GM19438 (cell line): ENCODE results near the gene RBM47.
"Not testable (repeated sequence)": the region's sequence is repeated elsewhere in the genome, so short reads cannot be mapped to it uniquely, and the experiment has no call there.

Experiments used
- ATAC-seq: cut with Tn5 transposase; IDR thresholded peaks from one replicate; pipeline ENCODE4 v1.9.1; 2021; ENCODE audit warnings: low read depth; ENCODE audit not compliant: unreplicated experiment

Gene RBM47

DNA sequence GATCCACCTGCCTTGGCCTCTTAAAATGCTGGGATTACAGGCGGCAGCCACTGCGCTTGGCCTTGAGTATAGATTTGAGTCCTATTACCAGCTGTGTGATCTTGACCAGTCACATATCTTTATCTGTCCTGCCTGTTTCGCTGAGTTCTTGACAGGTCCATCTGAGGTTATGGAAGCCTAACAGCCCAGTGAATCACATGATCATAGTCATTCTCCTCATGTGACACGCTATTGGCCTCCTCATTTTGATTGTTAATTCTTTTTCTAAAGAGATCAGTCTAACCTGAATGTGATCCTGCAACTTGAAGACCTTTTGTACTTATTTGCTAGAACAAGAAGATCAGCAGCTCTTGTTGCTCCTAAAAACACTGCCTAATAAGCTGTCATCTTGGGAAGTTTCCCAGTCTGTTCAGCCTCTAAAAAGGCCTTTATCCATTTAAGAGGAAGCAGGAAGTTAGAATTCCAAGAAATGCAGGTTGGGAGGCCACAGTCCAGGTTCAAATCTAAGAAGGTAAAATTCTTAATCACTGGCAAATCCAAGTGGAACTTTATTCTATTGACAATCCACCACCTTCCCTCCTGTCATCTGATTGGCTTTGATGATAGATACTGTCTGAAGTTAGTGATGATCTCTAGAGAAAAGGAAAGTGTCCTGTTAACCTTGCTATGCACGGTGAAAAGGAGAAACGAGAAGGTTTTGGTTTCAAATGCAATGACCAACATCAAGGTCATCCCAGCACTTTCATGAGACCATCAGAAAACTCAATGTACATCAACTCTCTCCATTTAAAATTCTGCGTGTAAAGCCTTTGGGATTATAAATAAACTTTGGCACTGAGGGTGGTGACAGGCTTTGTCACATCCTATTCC is 207.6 kb downstream of the RBM47 start:
- no peak for ATAC-seq

DNA sequence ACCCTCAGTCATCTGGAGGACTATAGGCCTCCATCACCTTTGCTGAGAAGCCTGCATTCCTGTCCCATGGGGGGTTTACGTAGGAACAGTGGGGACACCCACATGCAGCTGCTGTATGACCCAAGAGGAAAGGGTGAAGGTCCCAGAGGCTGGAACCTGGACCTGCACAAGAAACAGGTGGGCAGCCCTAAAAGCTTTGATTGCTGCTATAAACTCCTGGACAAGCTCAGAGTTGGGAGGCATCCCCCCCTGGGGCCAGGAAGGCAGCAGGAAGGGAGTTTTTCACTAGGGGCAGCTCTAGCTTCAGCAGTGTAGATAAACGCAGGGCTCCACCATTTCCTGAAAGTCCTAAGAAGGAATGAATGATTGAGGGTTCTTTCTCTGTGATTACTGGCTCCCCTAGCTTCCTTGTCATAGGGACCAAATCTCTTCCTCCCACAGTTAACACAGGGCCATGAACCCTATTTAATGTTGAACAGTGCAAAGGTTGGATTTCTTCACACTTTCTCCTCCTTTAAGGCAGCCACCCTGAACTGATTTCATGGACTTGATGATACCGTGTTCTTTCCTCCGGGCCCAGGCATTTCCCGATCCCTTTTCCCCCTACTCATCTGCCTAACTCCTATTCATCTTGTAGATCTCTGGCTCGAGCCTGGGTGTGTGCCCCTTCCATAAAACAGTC is 210.3 kb downstream of the RBM47 start:
- ATAC-seq = no peak

DNA sequence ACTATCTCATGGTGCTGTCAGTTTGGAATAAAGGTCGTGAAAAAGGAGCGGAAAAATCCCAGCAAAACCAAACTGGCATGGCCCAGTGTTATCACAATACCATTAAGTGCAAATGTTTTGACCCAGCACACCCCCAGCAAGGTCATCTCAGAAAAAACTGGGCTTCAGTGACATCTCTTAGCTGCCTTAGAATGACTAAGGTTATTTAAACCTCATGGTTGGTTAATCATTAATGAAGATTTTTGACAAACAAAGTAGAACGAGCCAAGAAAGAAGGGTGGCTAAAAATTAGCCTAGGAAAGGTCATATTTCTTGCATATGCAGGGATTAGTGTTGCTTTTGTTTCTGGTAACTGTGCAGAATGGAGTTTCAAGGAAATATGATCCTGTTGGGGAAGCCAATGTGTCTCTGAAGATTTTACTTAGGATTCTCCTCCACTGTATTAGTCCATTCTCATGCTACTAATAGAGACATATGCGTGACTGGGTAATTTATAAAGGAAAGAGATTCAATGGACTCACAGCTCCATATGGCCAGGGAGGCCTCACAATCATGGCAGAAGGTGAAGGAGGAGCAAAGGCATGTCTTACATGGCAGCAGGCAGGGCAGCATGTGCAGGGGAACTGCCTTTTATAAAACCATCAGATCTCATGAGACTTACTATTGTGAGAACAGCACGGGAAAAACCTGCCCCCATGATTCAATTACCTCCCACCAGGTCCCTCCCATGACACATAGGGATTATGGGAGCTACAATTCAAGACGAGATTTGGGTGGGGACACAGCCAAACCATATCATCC is 211.0 kb downstream of the RBM47 start:
- ATAC-seq = no peak

- ATAC-seq = no peak
These were observed 211.7 kb downstream of the RBM47 start for GRCh38 chr4:40417941-40418340.

GRCh38 chr4:40414673-40415072 is 215.0 kb downstream of the RBM47 start:
- no peak for ATAC-seq

DNA sequence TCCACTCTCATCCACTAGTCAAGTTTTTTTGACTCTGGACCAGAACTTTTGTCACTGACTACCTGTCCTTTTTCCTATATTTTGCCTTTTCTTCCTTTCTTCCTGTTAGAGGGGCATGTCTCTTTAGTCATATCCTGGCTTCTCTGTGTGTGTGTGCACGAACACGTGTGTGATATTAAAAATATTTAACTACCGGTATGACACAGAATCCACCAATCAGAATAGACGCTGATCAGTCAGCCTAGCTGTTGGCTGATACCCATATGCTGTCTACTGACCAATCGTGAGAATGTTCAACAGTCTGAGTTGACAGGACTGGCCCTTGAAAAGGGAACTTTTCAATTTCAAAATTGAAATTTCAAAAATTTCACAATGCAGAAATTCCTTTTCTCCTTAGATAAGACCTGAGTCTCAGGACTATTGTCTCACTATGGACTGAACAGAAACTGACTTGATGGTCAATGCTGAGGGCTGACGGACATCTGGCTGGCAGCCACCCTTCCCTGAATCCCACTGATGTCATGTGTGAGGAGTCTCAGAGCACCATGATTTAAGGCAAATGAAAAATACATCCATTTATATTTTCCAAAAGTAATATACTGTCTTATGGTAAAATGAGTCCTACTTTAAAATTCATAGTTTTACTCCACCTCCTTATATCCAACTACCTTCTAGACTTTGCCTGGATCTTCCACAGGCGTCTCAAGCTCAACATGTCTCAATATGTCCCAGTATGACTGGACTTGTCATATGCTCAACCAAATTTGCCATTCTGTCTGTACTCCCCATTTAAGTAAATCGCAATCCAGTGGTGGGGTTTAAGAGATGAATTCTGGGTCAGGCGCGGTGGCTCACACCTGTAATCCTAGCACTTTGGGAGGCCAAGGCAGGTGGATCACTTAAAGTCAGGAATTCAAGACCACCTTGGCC is 216.5 kb downstream of the RBM47 start:
- no peak for ATAC-seq

GRCh38 chr4:40412388-40412787 is 217.3 kb downstream of the RBM47 start:
- ATAC-seq = no peak

DNA sequence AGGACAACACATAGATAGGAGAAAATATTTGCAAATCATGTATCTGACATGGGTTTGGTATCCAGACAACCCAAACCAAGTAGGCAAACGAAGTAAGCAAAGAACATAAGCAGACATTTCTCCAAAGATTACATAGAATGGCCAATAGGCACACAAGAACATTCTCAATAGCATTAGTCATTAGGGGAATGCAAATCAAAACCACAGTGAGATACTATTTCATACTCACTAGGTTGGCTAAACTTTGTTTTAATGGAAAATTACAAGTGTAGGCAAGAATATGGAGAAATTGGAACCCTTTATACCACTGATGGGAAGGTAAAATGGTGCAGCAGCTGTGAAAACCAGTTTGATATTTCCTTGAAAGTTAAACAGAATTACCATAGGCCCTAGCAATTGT is 219.8 kb downstream of the RBM47 start:
- no peak for ATAC-seq

DNA sequence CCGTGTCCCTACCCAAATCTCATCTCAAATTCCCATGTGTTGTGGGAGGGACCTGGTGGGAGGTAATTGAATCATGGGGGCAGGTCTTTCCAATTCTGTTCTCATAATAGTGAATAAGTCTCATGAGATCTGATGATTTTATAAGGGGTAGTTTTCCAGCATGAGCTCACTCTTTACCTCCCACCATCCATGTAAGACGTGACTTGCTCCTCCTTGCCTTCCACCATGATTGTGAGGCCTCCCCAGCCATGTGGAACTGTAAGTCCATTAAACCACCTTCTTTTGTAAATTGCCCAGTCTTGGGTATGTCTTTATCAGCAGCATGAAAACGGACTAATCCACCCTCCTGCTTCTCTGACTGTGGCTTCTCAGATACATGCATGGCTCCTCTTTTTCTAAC is 222.2 kb downstream of the RBM47 start:
- not testable (repeated sequence) for ATAC-seq

- ATAC-seq = no peak
These were observed 223.3 kb downstream of the RBM47 start for GRCh38 chr4:40406340-40406739.

GRCh38 chr4:40405193-40405592 is 224.5 kb downstream of the RBM47 start:
- no peak for ATAC-seq

GRCh38 chr4:40403081-40403480 is 226.6 kb downstream of the RBM47 start:
- ATAC-seq = no peak

DNA sequence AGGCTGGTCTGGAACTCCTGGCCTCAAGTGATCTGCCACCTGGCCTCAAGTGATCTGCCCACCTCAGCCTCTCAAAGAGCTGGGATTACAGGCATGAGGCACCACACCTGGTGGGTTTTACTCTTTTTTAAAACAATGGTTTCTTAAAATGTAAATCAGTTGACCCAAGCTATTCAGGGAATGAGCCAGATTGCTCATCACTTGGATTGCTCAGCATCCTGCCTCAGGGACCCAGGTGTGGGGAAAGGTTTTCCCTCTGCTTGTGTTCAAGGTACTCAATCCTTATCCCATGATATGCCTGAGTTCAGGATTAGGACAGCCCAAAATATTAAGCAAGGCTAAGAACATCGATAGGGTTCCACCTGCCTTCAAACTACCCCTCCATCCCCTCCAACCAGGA is 227.1 kb downstream of the RBM47 start:
- ATAC-seq = no peak

DNA sequence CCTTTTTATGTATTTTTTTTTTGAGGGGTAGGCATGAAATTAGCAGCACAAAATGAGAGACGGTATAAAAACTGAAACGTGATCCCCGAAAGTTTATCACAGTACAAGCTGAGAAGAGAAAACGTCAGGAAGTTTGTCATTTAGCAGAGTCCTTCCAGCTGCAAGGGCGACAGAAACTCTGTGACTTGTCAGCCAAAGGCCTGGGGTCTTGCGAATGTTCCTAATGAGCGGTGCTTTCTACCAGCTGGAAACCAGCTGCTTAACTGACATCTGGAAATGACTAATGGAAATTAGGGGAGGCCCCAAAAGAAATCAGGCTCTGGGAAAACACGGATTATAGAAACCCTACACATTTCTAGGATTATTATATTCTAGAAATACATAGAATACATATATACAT is 228.0 kb downstream of the RBM47 start:
- no peak for ATAC-seq

- ATAC-seq = no peak
These were observed 228.6 kb downstream of the RBM47 start for GRCh38 chr4:40401096-40401495.

DNA sequence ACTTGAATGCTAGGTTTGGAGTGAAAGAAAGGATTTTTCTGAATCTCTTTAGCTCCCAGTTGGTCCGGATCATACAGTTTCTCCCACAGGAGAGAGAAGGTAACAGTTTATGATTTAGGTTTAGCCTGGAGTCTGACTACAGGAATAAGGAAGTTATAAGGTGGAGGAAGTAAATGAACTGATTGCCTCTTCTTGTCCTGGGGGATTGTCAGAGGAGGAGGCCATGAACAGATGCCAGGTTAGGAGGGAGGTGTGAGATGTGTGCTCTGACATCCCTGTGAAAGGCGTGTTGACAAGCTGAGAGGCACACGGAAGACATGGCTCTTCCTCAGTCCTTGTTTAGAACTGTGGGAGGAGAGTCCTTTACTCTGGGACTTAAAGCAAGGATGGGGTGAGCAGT is 230.1 kb downstream of the RBM47 start:
- ATAC-seq = no peak

DNA sequence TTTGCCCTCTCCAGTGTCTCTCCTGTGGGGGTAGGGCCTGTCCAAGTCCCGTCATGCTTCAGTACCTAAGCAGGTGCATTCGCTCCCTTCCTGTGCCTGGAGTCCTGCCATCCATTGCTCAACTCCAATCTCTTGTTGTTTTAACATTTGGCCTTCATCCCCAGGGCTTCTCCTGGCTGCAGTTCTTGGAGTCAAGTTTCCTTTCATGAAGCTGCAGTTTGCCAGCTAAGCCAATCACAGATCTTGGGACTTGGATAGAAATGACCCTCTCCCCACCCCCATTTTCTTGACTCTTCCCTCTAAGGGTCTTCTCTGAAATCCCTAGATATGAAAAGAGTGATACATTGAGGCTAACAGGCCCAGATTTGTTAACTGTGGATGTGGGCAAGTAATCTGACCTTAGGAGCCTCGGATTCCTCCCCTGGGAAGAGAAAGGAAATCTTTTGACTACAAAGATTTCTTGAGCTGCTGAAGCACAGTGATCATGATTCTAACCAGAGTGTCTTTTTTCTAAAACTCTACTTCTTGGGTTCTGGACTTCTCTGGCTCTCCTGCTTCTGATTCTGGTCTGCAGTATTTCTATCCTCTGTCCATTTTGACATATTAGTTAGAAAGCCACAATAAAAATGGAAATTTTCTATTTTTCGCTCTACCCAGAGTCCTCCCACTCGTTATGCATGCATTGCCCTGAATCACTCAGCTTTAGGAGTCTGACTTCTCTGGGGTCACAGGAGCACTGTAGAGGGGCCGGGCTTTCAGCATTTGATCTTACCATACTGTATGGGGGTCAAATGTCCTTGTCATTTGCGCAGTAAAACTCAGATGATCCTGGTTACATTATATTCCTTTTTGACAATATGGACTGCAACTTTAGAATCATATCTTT is 233.5 kb downstream of the RBM47 start:
- ATAC-seq = no peak

DNA sequence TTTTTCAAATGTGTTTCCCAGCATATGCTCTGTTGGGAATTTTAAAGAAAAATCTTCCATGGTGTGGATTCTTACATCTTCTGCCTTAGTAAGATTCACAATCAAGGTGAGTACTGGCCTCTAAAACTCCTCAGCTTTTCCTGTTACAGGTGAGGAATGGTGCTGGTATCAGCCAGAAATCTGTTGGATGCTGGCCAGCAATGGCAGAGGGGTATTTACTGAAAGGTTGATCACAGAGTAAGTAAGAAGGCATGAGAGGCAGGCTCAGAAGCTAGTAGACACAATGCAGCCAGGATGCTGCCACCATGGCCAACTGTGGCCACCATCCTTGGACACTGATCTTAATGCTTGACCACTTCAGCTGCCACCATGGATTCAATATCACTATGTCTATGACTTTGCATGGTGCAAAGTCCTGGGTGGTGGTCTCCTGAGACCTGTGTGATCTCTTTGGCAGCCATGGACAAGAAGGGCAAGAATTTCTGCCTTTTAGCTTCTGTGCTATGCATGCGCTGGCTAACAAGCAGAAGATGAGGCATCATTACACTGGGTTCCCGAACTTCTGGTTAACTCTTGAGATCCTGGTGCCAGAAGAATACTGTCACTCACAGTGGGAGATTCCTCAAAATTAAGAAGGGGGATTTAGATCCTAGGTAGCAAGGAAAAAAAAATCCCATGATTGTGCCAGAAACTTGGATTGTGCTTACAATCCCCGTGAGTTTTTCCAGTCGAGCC is 234.3 kb downstream of the RBM47 start:
- ATAC-seq = no peak

- no peak for ATAC-seq
These were observed 235.4 kb downstream of the RBM47 start for GRCh38 chr4:40394236-40394635.
